WTC11 (cell line): ENCODE measurements around the gene FGF1.

Experiments
- ATF3 ChIP-seq: sonication (generic); formaldehyde crosslinking; conservative IDR thresholded peaks from 2 replicates; pipeline ENCODE4 v1.8.1; 2022; ENCODE audit warnings: mild to moderate bottlenecking, missing genetic modification reagents
- CBFB ChIP-seq: sonication (generic); formaldehyde crosslinking; IDR thresholded peaks from 2 replicates; pipeline ENCODE4 v1.8.1; 2022; ENCODE audit warnings: mild to moderate bottlenecking, low read depth, missing genetic modification reagents
- CTCF ChIP-seq: fragments of 200-600 bp; IDR thresholded peaks from 2 replicates; pipeline ENCODE4 v1.8.0; 2022; ENCODE audit warnings: antibody characterized with exemption
- FOXP4 ChIP-seq: sonication (generic); formaldehyde crosslinking; IDR thresholded peaks from 2 replicates; pipeline ENCODE4 v1.8.0; 2022; ENCODE audit warnings: mild to moderate bottlenecking, missing genetic modification reagents
- IRF1 ChIP-seq: sonication (generic); formaldehyde crosslinking; IDR thresholded peaks from 2 replicates; pipeline ENCODE4 v1.8.0; 2023; ENCODE audit warnings: missing genetic modification reagents
- JUN ChIP-seq: sonication (generic); formaldehyde crosslinking; IDR thresholded peaks from 2 replicates; pipeline ENCODE4 v1.8.0; 2023; ENCODE audit warnings: mild to moderate bottlenecking, missing genetic modification reagents
- NR3C1 ChIP-seq: sonication (generic); formaldehyde crosslinking; conservative IDR thresholded peaks from 2 replicates; pipeline ENCODE4 v1.8.1; 2023; ENCODE audit warnings: low read depth, mild to moderate bottlenecking, missing genetic modification reagents
- RELA ChIP-seq: sonication (generic); formaldehyde crosslinking; IDR thresholded peaks from 2 replicates; pipeline ENCODE4 v1.8.1; 2022; ENCODE audit warnings: missing genetic modification reagents, mild to moderate bottlenecking, borderline replicate concordance
- USF2 ChIP-seq: sonication (generic); formaldehyde crosslinking; IDR thresholded peaks from 2 replicates; pipeline ENCODE4 v1.8.1; 2023; ENCODE audit warnings: mild to moderate bottlenecking, missing genetic modification reagents, moderate library complexity

GRCh38 chr5:142619815-142620214 lies 66.1 kb downstream of the FGF1 start:
- no peak for TF ChIP-seq CBFB (CRISPR knock-in tag)
- TF ChIP-seq FOXP4 (CRISPR knock-in tag) = no peak
- no peak for TF ChIP-seq CTCF
- TF ChIP-seq NR3C1 (CRISPR knock-in tag) = no peak
- no peak for TF ChIP-seq JUN (CRISPR knock-in tag)
- TF ChIP-seq USF2 = no peak
- TF ChIP-seq IRF1 = no peak
- no peak for TF ChIP-seq ATF3 (CRISPR knock-in tag)
- no peak for TF ChIP-seq RELA
